Measurements from ENCODE around the gene TMEM37.

The TMEM37 gene

GRCh38 chr2:119417908-119418307 is 13.7 kb upstream of the TMEM37 start:
- no peak for DNase-seq (ENCODE audit: low read depth in 2 of 2)

GRCh38 chr2:119419065-119419464 is 12.6 kb upstream of the TMEM37 start:
- DNase-seq (ENCODE audit: low read depth in 2 of 2) = no peak

- DNase-seq (ENCODE audit: low read depth in 2 of 2) = no peak
Observed at GRCh38 chr2:119419803-119420508, 11.7 kb upstream of the TMEM37 start.

GRCh38 chr2:119421304-119421703 is 10.3 kb upstream of the TMEM37 start:
- DNase-seq (ENCODE audit: low read depth in 2 of 2) = no peak

GRCh38 chr2:119421741-119422140 is 9.9 kb upstream of the TMEM37 start:
- DNase-seq (ENCODE audit: low read depth in 2 of 2) = no peak

GRCh38 chr2:119422360-119423107 is 9.1 kb upstream of the TMEM37 start:
- DNase-seq (ENCODE audit: low read depth in 2 of 2) = no peak

- no peak for DNase-seq (ENCODE audit: low read depth in 2 of 2)
Observed at GRCh38 chr2:119423108-119423444, 8.6 kb upstream of the TMEM37 start.

GRCh38 chr2:119423811-119424210 is 7.8 kb upstream of the TMEM37 start:
- DNase-seq (ENCODE audit: low read depth in 2 of 2) = no peak

- no peak for DNase-seq (ENCODE audit: low read depth in 2 of 2)
Observed at GRCh38 chr2:119424284-119425118, 7.2 kb upstream of the TMEM37 start.

GRCh38 chr2:119425119-119425405 is 6.6 kb upstream of the TMEM37 start:
- DNase-seq (ENCODE audit: low read depth in 2 of 2) = no peak

- no peak for DNase-seq (ENCODE audit: low read depth in 2 of 2)
Observed at GRCh38 chr2:119425620-119426395, 5.8 kb upstream of the TMEM37 start.

GRCh38 chr2:119426396-119426675 is 5.3 kb upstream of the TMEM37 start:
- no peak for DNase-seq (ENCODE audit: low read depth in 2 of 2)

GRCh38 chr2:119426801-119427395 is 4.8 kb upstream of the TMEM37 start:
- no peak for DNase-seq (ENCODE audit: low read depth in 2 of 2)

GRCh38 chr2:119427756-119428155 is 3.9 kb upstream of the TMEM37 start:
- no peak for DNase-seq (ENCODE audit: low read depth in 2 of 2)

GRCh38 chr2:119428488-119429224 is 3.0 kb upstream of the TMEM37 start:
- DNase-seq (ENCODE audit: low read depth in 2 of 2) = no peak

GRCh38 chr2:119429225-119429981 is 2.3 kb upstream of the TMEM37 start:
- DNase-seq (ENCODE audit: low read depth in 2 of 2) = no peak

- DNase-seq (ENCODE audit: low read depth in 2 of 2) = no peak
Observed at GRCh38 chr2:119430023-119430498, 1.6 kb upstream of the TMEM37 start.

- DNase-seq (ENCODE audit: low read depth in 2 of 2) = no peak
Observed at GRCh38 chr2:119431976-119432850, 559 bp downstream of the TMEM37 start.

- no peak for DNase-seq (ENCODE audit: low read depth in 2 of 2)
Observed at GRCh38 chr2:119432851-119433522, 1.3 kb downstream of the TMEM37 start.

Measured in stimulated activated CD8-positive, alpha-beta memory T cell treated with anti-CD3 and anti-CD28 coated beads, Interleukin-7, amount 100 ng/mL, for 4 hours (primary cell).